ENCODE results near the gene RUFY2.
"Not testable (repeated sequence)": the region's sequence is repeated elsewhere in the genome, so short reads cannot be mapped to it uniquely, and the experiment has no call there.

- not testable (repeated sequence) for TF ChIP-seq EP300, POLR2AphosphoS5 (IDR thresholded peaks at IDR 0.05)
- TF ChIP-seq, protein P1, sequence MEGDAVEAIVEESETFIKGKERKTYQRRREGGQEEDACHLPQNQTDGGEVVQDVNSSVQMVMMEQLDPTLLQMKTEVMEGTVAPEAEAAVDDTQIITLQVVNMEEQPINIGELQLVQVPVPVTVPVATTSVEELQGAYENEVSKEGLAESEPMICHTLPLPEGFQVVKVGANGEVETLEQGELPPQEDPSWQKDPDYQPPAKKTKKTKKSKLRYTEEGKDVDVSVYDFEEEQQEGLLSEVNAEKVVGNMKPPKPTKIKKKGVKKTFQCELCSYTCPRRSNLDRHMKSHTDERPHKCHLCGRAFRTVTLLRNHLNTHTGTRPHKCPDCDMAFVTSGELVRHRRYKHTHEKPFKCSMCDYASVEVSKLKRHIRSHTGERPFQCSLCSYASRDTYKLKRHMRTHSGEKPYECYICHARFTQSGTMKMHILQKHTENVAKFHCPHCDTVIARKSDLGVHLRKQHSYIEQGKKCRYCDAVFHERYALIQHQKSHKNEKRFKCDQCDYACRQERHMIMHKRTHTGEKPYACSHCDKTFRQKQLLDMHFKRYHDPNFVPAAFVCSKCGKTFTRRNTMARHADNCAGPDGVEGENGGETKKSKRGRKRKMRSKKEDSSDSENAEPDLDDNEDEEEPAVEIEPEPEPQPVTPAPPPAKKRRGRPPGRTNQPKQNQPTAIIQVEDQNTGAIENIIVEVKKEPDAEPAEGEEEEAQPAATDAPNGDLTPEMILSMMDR (IDR thresholded peaks at IDR 0.05): not testable (repeated sequence)
Observed at GRCh38 chr10:68449698-68450097, 42.6 kb upstream of the RUFY2 start.

All from stomach (tissue), 4 donors.